ENCODE measurements around the gene DCAF15.

DCAF15 gene

GRCh38 chr19:13984186-13984585 is 31.9 kb downstream of the DCAF15 start:
- in situ Hi-C loops (cut with HindIII; ENCODE audit: low sequenced_read_pairs): no loop called here
- DNase-seq (ENCODE audit: low read depth): no peak
- no peak for TF ChIP-seq CTCF (IDR thresholded peaks at IDR 0.05; ENCODE audit: low read depth, low read length, missing control alignments)
- H3K4me3 ChIP-seq (ENCODE audit: low read depth, low read length): no peak overlapping the region

GRCh38 chr19:13984875-13985741 is 32.8 kb downstream of the DCAF15 start:
- TF ChIP-seq CTCF (IDR thresholded peaks at IDR 0.05; ENCODE audit: low read depth, low read length, missing control alignments): no peak
- no peak overlapping the region for H3K4me3 ChIP-seq (ENCODE audit: low read depth, low read length)
- in situ Hi-C loops (cut with HindIII; ENCODE audit: low sequenced_read_pairs): no loop called here
- no peak for DNase-seq (ENCODE audit: low read depth)

GRCh38 chr19:13985771-13986347 is 33.5 kb downstream of the DCAF15 start:
- TF ChIP-seq CTCF (IDR thresholded peaks at IDR 0.05; ENCODE audit: low read depth, low read length, missing control alignments): no peak
- in situ Hi-C loops (cut with HindIII; ENCODE audit: low sequenced_read_pairs): no loop called here
- H3K4me3 ChIP-seq (ENCODE audit: low read depth, low read length): no peak overlapping the region
- DNase-seq (ENCODE audit: low read depth): no peak

DNA sequence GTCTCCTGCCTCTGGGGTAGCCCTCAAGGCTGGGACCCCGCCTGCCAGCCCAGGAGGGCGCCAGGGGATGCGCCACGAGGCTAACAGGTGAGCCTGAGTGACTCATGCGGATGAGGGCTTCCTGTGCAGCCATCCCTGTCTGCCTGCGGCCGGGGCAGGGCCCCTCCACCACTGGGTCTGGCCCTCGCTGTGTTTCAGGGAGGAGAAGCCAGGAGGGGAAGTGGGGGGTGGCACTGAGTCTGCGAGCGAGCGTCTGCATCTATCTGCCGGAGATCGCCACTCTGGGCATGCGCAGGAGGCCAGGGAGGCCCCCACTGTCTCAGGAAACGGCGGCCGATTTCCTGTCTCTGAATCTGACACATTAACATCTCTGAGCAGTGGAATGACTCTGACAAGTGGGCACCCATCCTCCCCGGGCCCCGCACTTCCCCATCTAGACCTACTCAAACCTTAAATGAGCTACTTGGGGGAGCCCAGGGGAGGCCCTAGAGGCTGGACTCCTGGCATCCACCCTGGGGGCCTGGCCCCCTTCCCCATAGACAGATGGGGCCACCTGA is 34.1 kb downstream of the DCAF15 start:
- no peak for TF ChIP-seq CTCF (IDR thresholded peaks at IDR 0.05; ENCODE audit: low read depth, low read length, missing control alignments)
- no peak overlapping the region for H3K4me3 ChIP-seq (ENCODE audit: low read depth, low read length)
- no peak for DNase-seq (ENCODE audit: low read depth)
- in situ Hi-C loops (cut with HindIII; ENCODE audit: low sequenced_read_pairs): no loop called here

GRCh38 chr19:13987101-13987890 is 35.0 kb downstream of the DCAF15 start:
- TF ChIP-seq CTCF (IDR thresholded peaks at IDR 0.05; ENCODE audit: low read depth, low read length, missing control alignments): no peak
- no peak overlapping the region for H3K4me3 ChIP-seq (ENCODE audit: low read depth, low read length)
- in situ Hi-C loops (cut with HindIII; ENCODE audit: low sequenced_read_pairs): no loop called here
- no peak for DNase-seq (ENCODE audit: low read depth)

- no peak overlapping the region for H3K4me3 ChIP-seq (ENCODE audit: low read depth, low read length)
- TF ChIP-seq CTCF (IDR thresholded peaks at IDR 0.05; ENCODE audit: low read depth, low read length, missing control alignments): no peak
- in situ Hi-C loops (cut with HindIII; ENCODE audit: low sequenced_read_pairs): no loop called here
- DNase-seq (ENCODE audit: low read depth): no peak
Observed at GRCh38 chr19:13989487-13989886, 37.2 kb downstream of the DCAF15 start.
